Measurements from ENCODE around the gene STPG1.

STPG1 gene

DNA sequence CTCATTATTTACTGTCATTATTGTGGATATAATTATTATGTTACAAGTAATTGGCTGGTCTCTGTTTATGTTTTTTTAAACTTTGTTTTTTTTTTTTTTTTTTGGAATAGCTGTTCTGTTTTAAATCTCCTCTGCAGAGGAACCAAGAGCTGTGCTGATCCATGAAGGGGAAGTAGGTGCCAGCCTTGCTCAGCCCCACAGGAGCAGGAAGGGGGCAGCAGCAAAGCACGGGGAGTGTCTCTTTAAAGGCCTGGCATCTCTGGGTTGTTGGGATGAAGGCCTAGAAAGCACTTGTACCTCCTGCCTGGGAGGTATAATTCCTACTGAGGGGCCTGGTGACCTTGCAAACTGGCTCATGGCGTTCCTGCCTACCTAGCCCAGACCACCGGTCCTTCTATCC is 96.9 kb downstream of the STPG1 start:
- peak; percentile 44 for DNase-seq

DNA sequence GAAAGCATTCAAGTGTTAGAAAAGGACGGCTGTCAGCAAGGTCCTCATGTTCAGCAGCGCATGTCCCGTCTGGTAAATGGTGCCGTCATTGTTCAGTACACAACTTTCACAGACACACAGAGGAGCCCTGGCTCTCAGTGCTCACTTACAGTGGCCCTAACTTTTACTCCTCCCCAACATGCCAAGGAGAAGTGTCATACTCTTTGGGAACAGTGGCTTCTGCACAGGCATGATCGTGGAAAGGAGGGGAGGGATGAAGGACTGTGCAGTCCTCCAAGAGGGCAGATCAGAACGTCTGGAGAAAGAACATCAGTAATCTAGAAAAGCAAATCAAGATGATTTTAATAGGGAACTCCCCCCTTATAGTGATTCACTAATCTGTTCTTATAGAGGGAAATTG is 98.2 kb downstream of the STPG1 start:
- no peak for DNase-seq

DNA sequence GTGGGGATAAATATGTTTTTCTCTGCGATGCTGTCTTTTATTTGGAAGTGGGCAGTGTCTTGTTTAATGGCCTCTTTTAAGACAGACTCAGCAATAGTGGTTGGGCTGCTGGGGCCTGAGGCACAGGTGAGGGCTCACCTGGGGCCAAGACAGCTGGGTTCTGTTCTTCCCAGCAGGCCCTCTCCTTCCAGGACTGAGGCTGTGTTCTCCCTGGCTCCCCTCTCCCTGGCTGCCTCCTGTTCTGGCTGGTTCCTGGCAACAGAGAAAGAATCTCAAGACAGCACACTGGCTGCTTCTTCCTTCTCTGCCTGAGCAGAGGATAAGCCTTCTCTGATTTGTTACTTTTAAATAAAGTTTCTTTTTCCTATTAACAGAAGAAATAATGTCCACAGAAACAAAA is 101.8 kb downstream of the STPG1 start:
- no peak for DNase-seq

DNA sequence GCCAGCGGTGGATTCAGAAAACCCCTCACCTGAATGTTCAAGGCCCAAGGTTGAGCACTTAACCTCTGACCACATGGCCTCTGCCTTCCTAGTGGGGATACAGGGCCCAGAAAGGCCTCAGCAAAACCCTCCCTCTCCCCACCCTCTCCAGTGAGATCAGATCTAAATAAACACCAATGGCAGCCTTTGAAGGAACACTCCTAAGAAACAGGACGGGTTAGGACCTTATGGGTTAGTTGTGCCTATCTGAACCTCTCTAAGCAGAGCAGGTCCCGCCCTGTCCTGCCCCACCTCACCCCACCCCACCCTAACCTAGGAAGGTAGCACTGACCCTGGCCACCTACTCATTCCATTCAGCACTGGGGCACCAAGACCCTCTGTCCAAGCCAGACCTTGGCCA is 102.3 kb downstream of the STPG1 start:
- DNase-seq, result no peak

DNA sequence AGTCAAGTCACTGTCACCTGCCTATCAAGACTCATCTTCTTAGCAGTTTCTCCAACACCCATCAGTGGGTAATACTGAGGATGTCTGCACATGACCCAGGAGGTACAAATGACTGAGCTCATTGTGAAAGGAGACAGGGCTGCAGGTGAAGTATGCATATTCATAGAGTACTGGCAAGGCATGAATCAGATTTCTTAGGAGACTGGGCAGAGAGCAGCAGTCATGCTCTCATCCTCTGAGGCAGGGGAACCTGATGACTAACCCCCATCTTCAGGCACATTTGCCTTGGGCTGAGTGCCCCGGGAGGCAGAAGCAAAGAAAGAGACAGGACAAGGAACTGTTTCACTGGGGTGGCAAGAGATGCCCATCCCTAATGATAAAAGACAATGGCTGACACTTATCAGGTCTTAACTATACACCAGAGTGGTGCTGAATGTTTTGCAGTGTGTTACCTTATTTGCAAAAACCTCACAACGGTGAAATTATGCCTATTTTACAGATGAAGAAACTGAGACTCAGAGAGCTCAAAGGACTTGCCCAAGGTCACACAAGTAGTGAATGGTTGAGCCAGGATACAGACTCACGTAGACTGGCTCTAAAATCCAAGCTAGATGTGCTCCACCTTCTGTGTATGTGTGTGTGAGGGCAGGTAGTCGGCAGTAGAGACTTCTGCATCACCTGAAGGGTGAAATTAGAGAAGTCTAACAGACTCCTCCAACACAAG is 103.7 kb downstream of the STPG1 start:
- no peak for DNase-seq

DNA sequence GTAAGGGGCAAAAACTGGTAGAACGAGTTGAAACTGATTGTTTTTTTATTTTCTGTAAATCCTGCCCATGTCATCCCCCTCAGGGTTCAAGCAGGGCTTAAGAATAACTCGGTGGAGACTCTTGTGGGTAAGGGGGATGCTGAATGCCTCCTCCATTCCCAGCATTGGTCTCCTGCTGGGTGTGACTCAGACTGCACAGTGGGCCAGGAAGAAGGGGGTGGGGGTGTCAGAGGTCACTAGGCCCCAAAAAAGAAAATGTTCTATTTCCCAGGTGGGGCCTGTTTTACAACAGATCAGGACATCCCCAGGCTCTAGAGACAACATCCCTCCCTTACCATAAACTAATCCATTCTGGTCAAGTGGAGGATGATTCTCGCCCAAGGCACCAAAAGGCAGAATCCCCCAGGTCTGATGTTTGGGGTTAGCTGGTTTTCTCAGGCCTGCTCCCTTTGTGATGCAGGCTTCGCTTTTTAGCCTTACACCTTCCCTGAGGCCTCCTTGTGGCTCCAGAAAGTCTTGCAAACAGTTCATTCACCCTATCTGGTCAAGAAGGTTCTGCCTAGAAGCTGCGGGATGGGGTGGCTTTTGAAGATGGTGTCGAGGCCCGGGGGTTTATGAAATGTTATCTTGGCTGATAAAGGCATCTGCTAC is 105.1 kb downstream of the STPG1 start:
- DNase-seq, result no peak

Data from MV-4-11 (cell line).